GM23338 (cell line): ENCODE results near the gene ASPHD2. TPM values are rescaled to one million over a fixed set of nuclear protein-coding genes. Genes with fewer than 3 reads are reported as not detected.

Experiments used
- ATAC-seq: fragments of 200-7000 bp; cut with Tn5 transposase; 3 replicates; pipeline ENCODE4 v1.9.1; 2020
- DNase-seq: peaks from one replicate; pipeline ENCODE4 v3.0.0-alpha.2; 2015; ENCODE audit warnings: low spot score
- H2AFZ ChIP-seq: fragments of 200-600 bp; sonication (generic); 2 replicates; pipeline ENCODE4 v1.8.0; 2016; ENCODE audit warnings: antibody characterized with exemption, mild to moderate bottlenecking, moderate library complexity
- H3F3A ChIP-seq: fragments of 200-600 bp; sonication (generic); replicated peaks from 2 replicates; pipeline ENCODE4 v1.8.0; 2017; ENCODE audit warnings: antibody characterized with exemption, mixed run types, low read depth
- H3K27ac ChIP-seq: fragments of 200-600 bp; sonication (generic); 2 replicates; pipeline ENCODE4 v1.6.1; 2016; ENCODE audit warnings: low read depth
- H3K27me3 ChIP-seq: fragments of 200-600 bp; sonication (generic); 2 replicates; pipeline ENCODE4 v1.8.0; 2016; ENCODE audit warnings: mild to moderate bottlenecking, mixed run types, moderate library complexity; ENCODE audit not compliant: insufficient read depth
- H3K36me3 ChIP-seq: fragments of 200-600 bp; sonication (generic); 2 replicates; pipeline ENCODE4 v1.8.0; 2016; ENCODE audit warnings: mild to moderate bottlenecking; ENCODE audit not compliant: insufficient read depth
- H3K4me1 ChIP-seq: fragments of 200-600 bp; sonication (generic); 2 replicates; pipeline ENCODE4 v1.8.0; 2016; ENCODE audit warnings: mild to moderate bottlenecking, moderate library complexity; ENCODE audit not compliant: insufficient read depth
- H3K4me2 ChIP-seq: fragments of 200-600 bp; sonication (generic); 2 replicates; pipeline ENCODE4 v1.7.1; 2017; ENCODE audit warnings: mixed run types
- H3K4me3 ChIP-seq: fragments of 200-600 bp; sonication (generic); 2 replicates; pipeline ENCODE4 v1.6.1; 2016; ENCODE audit warnings: mixed run types
- H3K79me2 ChIP-seq: fragments of 200-600 bp; sonication (generic); replicated peaks from 2 replicates; pipeline ENCODE4 v1.8.0; 2017; ENCODE audit warnings: mild to moderate bottlenecking; ENCODE audit not compliant: insufficient read depth
- H3K9me2 ChIP-seq: fragments of 200-600 bp; sonication (generic); 2 replicates; pipeline ENCODE4 v1.8.0; 2017; ENCODE audit not compliant: insufficient read depth
- H4K20me1 ChIP-seq: fragments of 200-600 bp; sonication (generic); replicated peaks from 2 replicates; pipeline ENCODE4 v1.8.0; 2017; ENCODE audit warnings: mild to moderate bottlenecking; ENCODE audit not compliant: insufficient read depth
- H3K27ac Mint-ChIP-seq: 2 replicates; pipeline ENCODE4 v1.8.0; 2020; ENCODE audit warnings: inconsistent platforms, mild to moderate bottlenecking, moderate library complexity, mixed read lengths
- H3K27me3 Mint-ChIP-seq: 3 replicates; pipeline ENCODE4 v1.8.0; 2022; ENCODE audit warnings: low read depth, mild to moderate bottlenecking, moderate library complexity, mixed read lengths, inconsistent platforms; ENCODE audit not compliant: insufficient read depth, poor library complexity
- H3K36me3 Mint-ChIP-seq: 3 replicates; pipeline ENCODE4 v1.8.0; 2021; ENCODE audit warnings: low read depth, mild to moderate bottlenecking, inconsistent platforms, moderate library complexity, mixed read lengths
- H3K4me1 Mint-ChIP-seq: 3 replicates; pipeline ENCODE4 v1.8.0; 2020; ENCODE audit warnings: mild to moderate bottlenecking, inconsistent platforms, mixed read lengths
- H3K4me3 Mint-ChIP-seq: 3 replicates; pipeline ENCODE4 v1.8.0; 2021; ENCODE audit warnings: moderate library complexity, mild to moderate bottlenecking, inconsistent platforms, mixed read lengths
- H3K9me3 Mint-ChIP-seq: 3 replicates; pipeline ENCODE4 v1.8.0; 2020; ENCODE audit warnings: moderate library complexity, mild to moderate bottlenecking, inconsistent platforms, mixed read lengths
- CREB1 ChIP-seq: fragments of 250-450 bp; sonication (Bioruptor Pico); IDR thresholded peaks from 2 replicates; pipeline ENCODE4 v1.5.0; 2020; ENCODE audit warnings: low read depth, mild to moderate bottlenecking, moderate library complexity
- EZH2 ChIP-seq: fragments of 200-600 bp; sonication (generic); IDR thresholded peaks from one replicate; pipeline ENCODE4 v1.8.0; 2017; ENCODE audit warnings: antibody characterized with exemption, mild to moderate bottlenecking, low read depth; ENCODE audit not compliant: unreplicated experiment
- EZH2phosphoT487 ChIP-seq: fragments of 200-600 bp; sonication (generic); IDR thresholded peaks from one replicate; pipeline ENCODE4 v1.8.1; 2018; ENCODE audit warnings: antibody characterized with exemption; ENCODE audit not compliant: unreplicated experiment
- JUNB ChIP-seq: IDR thresholded peaks from one replicate; pipeline ENCODE4 v1.6.1; 2016; ENCODE audit warnings: antibody characterized with exemption; ENCODE audit not compliant: unreplicated experiment
- NANOG ChIP-seq: IDR thresholded peaks from 2 replicates; pipeline ENCODE4 v1.6.1; 2016; ENCODE audit warnings: antibody characterized with exemption, borderline replicate concordance
- POLR2AphosphoS5 ChIP-seq: IDR thresholded peaks from 2 replicates; pipeline ENCODE4 v1.6.1; 2016; ENCODE audit warnings: antibody characterized with exemption, low read depth
- STAT1 ChIP-seq: IDR thresholded peaks from one replicate; pipeline ENCODE4 v1.6.1; 2016; ENCODE audit warnings: antibody characterized with exemption; ENCODE audit not compliant: unreplicated experiment
- ZNF114 ChIP-seq: fragments of 250-450 bp; sonication (Bioruptor Pico); IDR thresholded peaks from 2 replicates; pipeline ENCODE4 v1.5.0; 2020; ENCODE audit warnings: mild to moderate bottlenecking, moderate library complexity
- ZNF331 ChIP-seq: fragments of 250-450 bp; sonication (Bioruptor Pico); IDR thresholded peaks from 2 replicates; pipeline ENCODE4 v1.5.0; 2020; ENCODE audit warnings: low read depth, mild to moderate bottlenecking, moderate library complexity
- polyA plus RNA-seq: library from polyadenylated mRNA; unstranded; fragments of >200 nt; fragmentation: Nextera tagmentation; extraction: Ambion mirVana; gene quantifications from 2 replicates; pipeline ENCODE4 v1.2.1, GENCODE V29; 2016
- total RNA-seq: library from RNA; depleted of rRNA; stranded (reverse); fragments of >200 nt; shearing (Covaris generic); gene quantifications from 2 replicates; pipeline ENCODE4 v1.2.3, GENCODE V29; 2014
- TF ChIP-seq, protein P1 (sequence below): fragments of 250-450 bp; sonication (Bioruptor Pico); IDR thresholded peaks from 2 replicates; pipeline ENCODE4 v1.5.0; 2020; ENCODE audit warnings: mild to moderate bottlenecking, moderate library complexity
- TF ChIP-seq, protein P2 (sequence below), 2 experiments: fragments of 200-600 bp in 1 of 2; sonication (generic) in 1 of 2; conservative IDR thresholded peaks; 2 replicates each; pipeline versions ENCODE4 v1.5.1 to v1.6.1; 2016 to 2017; ENCODE audit warnings: antibody characterized with exemption in 2 of 2, low read depth in 2 of 2, mild to moderate bottlenecking in 2 of 2, moderate library complexity in 1 of 2
- TF ChIP-seq, protein P3 (sequence below): IDR thresholded peaks from one replicate; pipeline ENCODE4 v1.6.1; 2018; ENCODE audit warnings: antibody characterized with exemption; ENCODE audit not compliant: unreplicated experiment
- TF ChIP-seq, protein P4 (sequence below): IDR thresholded peaks from 2 replicates; pipeline ENCODE4 v1.6.1; 2016; ENCODE audit warnings: antibody characterized with exemption

ASPHD2 gene
- total and polyA plus RNA-seq, 2 experiments from 2014 or later: 6.0 to 9.3 TPM

DNA sequence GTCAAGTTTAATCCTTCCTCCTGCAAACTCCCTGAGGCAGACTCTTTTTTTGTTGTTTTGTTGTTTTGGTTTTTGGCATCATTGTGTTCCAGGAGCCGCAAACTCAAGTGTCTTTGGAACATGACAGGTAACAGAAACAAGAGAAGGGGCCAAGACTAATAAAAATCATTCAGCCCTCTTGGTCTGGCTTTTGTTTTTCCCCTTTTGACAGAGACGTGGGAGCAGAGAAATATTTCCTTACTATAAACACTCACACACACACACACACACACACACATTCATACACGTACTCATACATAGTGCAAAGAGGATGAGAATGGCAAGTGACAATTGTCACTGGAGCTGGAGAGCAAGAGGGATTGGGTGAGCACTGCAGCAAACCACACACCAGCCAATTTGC, 10.4 kb upstream of the ASPHD2 start:
- ATAC-seq (no peak), DNase-seq (no peak)
- Mint-ChIP-seq H3K36me3 (no peaks in the 10 kb centered on the region), H3K4me3 (no peak overlapping the region), H3K4me1 (peaks cover 27% of the 10 kb centered on the region), H3K9me3 (no peaks in the 10 kb centered on the region), H3K27me3 (peaks cover 5% of the 10 kb centered on the region), H3K27ac (no peak overlapping the region)
- Histone ChIP-seq H3K4me1 (peaks cover 8% of the 10 kb centered on the region), H3F3A (no peaks in the 10 kb centered on the region; the same call in 1 of the 2 replicates), H4K20me1 (no peaks in the 10 kb centered on the region), H3K79me2 (no peaks in the 10 kb centered on the region), H2AFZ (peak overlapping the region; percentile 85; the same call in 1 of the 2 replicates), H3K4me2 (no peak overlapping the region), H3K27ac (no peak overlapping the region), H3K4me3 (no peak overlapping the region), H3K36me3 (no peaks in the 10 kb centered on the region), H3K27me3 (no peaks in the 10 kb centered on the region), H3K9me2 (no peaks in the 10 kb centered on the region; the same call in 1 of the 2 replicates)
- TF ChIP-seq POLR2AphosphoS5: no peak
- TF ChIP-seq, protein P1, sequence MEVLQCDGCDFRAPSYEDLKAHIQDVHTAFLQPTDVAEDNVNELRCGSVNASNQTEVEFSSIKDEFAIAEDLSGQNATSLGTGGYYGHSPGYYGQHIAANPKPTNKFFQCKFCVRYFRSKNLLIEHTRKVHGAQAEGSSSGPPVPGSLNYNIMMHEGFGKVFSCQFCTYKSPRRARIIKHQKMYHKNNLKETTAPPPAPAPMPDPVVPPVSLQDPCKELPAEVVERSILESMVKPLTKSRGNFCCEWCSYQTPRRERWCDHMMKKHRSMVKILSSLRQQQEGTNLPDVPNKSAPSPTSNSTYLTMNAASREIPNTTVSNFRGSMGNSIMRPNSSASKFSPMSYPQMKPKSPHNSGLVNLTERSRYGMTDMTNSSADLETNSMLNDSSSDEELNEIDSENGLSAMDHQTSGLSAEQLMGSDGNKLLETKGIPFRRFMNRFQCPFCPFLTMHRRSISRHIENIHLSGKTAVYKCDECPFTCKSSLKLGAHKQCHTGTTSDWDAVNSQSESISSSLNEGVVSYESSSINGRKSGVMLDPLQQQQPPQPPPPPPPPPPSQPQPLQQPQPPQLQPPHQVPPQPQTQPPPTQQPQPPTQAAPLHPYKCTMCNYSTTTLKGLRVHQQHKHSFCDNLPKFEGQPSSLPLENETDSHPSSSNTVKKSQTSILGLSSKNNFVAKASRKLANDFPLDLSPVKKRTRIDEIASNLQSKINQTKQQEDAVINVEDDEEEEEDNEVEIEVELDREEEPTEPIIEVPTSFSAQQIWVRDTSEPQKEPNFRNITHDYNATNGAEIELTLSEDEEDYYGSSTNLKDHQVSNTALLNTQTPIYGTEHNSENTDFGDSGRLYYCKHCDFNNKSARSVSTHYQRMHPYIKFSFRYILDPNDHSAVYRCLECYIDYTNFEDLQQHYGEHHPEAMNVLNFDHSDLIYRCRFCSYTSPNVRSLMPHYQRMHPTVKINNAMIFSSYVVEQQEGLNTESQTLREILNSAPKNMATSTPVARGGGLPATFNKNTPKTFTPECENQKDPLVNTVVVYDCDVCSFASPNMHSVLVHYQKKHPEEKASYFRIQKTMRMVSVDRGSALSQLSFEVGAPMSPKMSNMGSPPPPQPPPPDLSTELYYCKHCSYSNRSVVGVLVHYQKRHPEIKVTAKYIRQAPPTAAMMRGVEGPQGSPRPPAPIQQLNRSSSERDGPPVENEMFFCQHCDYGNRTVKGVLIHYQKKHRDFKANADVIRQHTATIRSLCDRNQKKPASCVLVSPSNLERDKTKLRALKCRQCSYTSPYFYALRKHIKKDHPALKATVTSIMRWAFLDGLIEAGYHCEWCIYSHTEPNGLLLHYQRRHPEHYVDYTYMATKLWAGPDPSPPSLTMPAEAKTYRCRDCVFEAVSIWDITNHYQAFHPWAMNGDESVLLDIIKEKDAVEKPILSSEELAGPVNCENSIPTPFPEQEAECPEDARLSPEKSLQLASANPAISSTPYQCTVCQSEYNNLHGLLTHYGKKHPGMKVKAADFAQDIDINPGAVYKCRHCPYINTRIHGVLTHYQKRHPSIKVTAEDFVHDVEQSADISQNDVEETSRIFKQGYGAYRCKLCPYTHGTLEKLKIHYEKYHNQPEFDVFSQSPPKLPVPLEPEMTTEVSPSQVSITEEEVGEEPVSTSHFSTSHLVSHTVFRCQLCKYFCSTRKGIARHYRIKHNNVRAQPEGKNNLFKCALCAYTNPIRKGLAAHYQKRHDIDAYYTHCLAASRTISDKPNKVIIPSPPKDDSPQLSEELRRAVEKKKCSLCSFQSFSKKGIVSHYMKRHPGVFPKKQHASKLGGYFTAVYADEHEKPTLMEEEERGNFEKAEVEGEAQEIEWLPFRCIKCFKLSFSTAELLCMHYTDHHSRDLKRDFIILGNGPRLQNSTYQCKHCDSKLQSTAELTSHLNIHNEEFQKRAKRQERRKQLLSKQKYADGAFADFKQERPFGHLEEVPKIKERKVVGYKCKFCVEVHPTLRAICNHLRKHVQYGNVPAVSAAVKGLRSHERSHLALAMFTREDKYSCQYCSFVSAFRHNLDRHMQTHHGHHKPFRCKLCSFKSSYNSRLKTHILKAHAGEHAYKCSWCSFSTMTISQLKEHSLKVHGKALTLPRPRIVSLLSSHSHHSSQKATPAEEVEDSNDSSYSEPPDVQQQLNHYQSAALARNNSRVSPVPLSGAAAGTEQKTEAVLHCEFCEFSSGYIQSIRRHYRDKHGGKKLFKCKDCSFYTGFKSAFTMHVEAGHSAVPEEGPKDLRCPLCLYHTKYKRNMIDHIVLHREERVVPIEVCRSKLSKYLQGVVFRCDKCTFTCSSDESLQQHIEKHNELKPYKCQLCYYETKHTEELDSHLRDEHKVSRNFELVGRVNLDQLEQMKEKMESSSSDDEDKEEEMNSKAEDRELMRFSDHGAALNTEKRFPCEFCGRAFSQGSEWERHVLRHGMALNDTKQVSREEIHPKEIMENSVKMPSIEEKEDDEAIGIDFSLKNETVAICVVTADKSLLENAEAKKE: no peak
- TF ChIP-seq, protein P2, sequence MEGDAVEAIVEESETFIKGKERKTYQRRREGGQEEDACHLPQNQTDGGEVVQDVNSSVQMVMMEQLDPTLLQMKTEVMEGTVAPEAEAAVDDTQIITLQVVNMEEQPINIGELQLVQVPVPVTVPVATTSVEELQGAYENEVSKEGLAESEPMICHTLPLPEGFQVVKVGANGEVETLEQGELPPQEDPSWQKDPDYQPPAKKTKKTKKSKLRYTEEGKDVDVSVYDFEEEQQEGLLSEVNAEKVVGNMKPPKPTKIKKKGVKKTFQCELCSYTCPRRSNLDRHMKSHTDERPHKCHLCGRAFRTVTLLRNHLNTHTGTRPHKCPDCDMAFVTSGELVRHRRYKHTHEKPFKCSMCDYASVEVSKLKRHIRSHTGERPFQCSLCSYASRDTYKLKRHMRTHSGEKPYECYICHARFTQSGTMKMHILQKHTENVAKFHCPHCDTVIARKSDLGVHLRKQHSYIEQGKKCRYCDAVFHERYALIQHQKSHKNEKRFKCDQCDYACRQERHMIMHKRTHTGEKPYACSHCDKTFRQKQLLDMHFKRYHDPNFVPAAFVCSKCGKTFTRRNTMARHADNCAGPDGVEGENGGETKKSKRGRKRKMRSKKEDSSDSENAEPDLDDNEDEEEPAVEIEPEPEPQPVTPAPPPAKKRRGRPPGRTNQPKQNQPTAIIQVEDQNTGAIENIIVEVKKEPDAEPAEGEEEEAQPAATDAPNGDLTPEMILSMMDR (conservative IDR thresholded peaks at IDR 0.05; ENCODE audit: low read depth in 2 of 2): no peak
- no peak for TF ChIP-seq EZH2
- TF ChIP-seq, protein P3, sequence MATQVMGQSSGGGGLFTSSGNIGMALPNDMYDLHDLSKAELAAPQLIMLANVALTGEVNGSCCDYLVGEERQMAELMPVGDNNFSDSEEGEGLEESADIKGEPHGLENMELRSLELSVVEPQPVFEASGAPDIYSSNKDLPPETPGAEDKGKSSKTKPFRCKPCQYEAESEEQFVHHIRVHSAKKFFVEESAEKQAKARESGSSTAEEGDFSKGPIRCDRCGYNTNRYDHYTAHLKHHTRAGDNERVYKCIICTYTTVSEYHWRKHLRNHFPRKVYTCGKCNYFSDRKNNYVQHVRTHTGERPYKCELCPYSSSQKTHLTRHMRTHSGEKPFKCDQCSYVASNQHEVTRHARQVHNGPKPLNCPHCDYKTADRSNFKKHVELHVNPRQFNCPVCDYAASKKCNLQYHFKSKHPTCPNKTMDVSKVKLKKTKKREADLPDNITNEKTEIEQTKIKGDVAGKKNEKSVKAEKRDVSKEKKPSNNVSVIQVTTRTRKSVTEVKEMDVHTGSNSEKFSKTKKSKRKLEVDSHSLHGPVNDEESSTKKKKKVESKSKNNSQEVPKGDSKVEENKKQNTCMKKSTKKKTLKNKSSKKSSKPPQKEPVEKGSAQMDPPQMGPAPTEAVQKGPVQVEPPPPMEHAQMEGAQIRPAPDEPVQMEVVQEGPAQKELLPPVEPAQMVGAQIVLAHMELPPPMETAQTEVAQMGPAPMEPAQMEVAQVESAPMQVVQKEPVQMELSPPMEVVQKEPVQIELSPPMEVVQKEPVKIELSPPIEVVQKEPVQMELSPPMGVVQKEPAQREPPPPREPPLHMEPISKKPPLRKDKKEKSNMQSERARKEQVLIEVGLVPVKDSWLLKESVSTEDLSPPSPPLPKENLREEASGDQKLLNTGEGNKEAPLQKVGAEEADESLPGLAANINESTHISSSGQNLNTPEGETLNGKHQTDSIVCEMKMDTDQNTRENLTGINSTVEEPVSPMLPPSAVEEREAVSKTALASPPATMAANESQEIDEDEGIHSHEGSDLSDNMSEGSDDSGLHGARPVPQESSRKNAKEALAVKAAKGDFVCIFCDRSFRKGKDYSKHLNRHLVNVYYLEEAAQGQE: no peak
- TF ChIP-seq ZNF331 (CRISPR knock-in tag): no peak
- TF ChIP-seq CREB1 (CRISPR knock-in tag): no peak
- TF ChIP-seq EZH2phosphoT487: no peak
- TF ChIP-seq ZNF114 (CRISPR knock-in tag): no peak
- TF ChIP-seq NANOG: no peak
- TF ChIP-seq JUNB: no peak
- TF ChIP-seq STAT1: no peak
- TF ChIP-seq, protein P4, sequence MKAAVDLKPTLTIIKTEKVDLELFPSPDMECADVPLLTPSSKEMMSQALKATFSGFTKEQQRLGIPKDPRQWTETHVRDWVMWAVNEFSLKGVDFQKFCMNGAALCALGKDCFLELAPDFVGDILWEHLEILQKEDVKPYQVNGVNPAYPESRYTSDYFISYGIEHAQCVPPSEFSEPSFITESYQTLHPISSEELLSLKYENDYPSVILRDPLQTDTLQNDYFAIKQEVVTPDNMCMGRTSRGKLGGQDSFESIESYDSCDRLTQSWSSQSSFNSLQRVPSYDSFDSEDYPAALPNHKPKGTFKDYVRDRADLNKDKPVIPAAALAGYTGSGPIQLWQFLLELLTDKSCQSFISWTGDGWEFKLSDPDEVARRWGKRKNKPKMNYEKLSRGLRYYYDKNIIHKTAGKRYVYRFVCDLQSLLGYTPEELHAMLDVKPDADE: no peak
